Activated CD4-positive, alpha-beta T cell treated with anti-CD3 and anti-CD28 coated beads, Interleukin-2, amount 10 ng/mL, durations not matched to agents 7 days and 5 days (primary cell): ENCODE measurements around the gene HPRT1. TPM values are rescaled to one million over a fixed set of nuclear protein-coding genes. Genes with fewer than 3 reads are reported as not detected.

ENCODE experiments used
- CTCF ChIA-PET: fragments of 350-600 bp; sonication (Branson Sonifier 250); formaldehyde crosslinking; loops from one replicate; lab custom pipeline; 2021; ENCODE audit warnings: antibody characterized with exemption; lab: Charles Lee
- POLR2A ChIA-PET: fragments of 350-600 bp; sonication (Branson Sonifier 250); formaldehyde crosslinking; loops from one replicate; lab custom pipeline; 2021; ENCODE audit warnings: antibody characterized with exemption; lab: Charles Lee
- DNase-seq: peaks from one replicate; pipeline ENCODE4 v3.0.0-alpha.2; 2020
- H3K27ac Mint-ChIP-seq: one replicate; pipeline ENCODE4 v1.8.0; 2021; ENCODE audit warnings: mild to moderate bottlenecking, moderate library complexity, mixed read lengths
- H3K27me3 Mint-ChIP-seq: one replicate; pipeline ENCODE4 v1.8.0; 2021; ENCODE audit warnings: mixed read lengths
- H3K36me3 Mint-ChIP-seq: one replicate; pipeline ENCODE4 v1.8.0; 2021; ENCODE audit warnings: low read depth, mixed read lengths
- H3K4me1 Mint-ChIP-seq: one replicate; pipeline ENCODE4 v1.8.0; 2021; ENCODE audit warnings: mixed read lengths
- H3K4me3 Mint-ChIP-seq: one replicate; pipeline ENCODE4 v1.8.0; 2021; ENCODE audit warnings: mild to moderate bottlenecking, moderate library complexity, mixed read lengths
- H3K9me3 Mint-ChIP-seq: one replicate; pipeline ENCODE4 v1.8.0; 2021; ENCODE audit warnings: mixed read lengths
- total RNA-seq, 2 experiments: library from RNA; stranded (reverse); gene quantifications; one replicate each; pipeline ENCODE4 v1.2.3, GENCODE V29; 2021

The HPRT1 gene
- total RNA-seq, 2 experiments from 2014 or later: 77.4 to 77.8 TPM

DNA sequence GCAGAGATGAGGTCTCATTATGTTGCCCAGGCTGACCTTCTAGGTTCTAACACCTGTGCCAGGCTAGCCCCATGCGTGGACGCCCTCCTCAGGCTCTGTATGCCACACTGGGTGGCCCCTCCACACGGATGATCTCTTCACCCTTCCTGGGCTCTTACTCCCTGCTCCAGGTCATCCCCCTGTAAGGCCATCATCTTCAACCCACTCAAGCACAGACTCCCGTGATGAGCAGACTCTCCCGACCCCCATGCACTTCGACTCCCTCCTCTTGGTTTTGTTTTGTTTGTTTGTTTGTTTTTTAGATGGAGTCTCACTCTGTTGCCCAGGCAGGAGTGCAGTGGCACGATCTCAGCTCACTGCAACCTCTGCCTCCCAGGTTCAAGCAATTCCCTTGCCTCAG lies 70.9 kb downstream of the HPRT1 start:
- ChIA-PET POLR2A (no interaction called here), CTCF (interaction anchor here (1.0 kb wide), 1 partner anchor 347 kb away, joined by 3 read pairs; no protein-coding TSS in a partner anchor)
- no peaks in the 10 kb centered on the region for H3K9me3 Mint-ChIP-seq
- H3K27me3 Mint-ChIP-seq: no peaks in the 10 kb centered on the region
- no peaks in the 10 kb centered on the region for H3K36me3 Mint-ChIP-seq
- H3K4me3 Mint-ChIP-seq: no peak overlapping the region
- no peak overlapping the region for H3K27ac Mint-ChIP-seq
- peaks cover 5% of the 10 kb centered on the region for H3K4me1 Mint-ChIP-seq
- no peak for DNase-seq

- H3K4me1 Mint-ChIP-seq: peaks cover 5% of the 10 kb centered on the region
These were observed 73.4 kb downstream of the HPRT1 start for GRCh38 chrX:134533352-134533751.

DNA sequence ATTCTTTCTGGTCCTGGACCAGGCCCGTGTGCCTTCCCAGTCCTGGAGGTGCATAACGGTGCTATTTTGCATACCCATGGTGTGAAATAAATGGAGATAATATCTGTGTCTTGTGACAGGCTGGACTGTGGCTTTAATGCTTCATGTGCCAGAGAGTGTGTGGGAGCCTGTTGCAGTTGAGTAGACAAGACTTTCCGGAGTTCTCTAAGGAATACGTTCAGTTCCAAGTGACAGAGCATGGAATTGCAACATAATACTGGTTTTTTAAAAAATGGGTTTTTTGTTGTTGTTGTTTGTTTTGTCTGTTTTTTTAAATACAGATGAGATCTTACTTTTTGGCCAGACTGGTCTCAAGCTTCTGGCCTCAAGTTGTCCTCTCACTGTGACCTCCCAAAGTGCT lies 74.0 kb downstream of the HPRT1 start:
- no peaks in the 10 kb centered on the region for H3K9me3 Mint-ChIP-seq
- CTCF ChIA-PET: no interaction called here
- POLR2A ChIA-PET: no interaction called here
- H3K27ac Mint-ChIP-seq: no peak overlapping the region
- H3K27me3 Mint-ChIP-seq: no peaks in the 10 kb centered on the region
- DNase-seq: no peak
- H3K4me1 Mint-ChIP-seq: peaks cover 3% of the 10 kb centered on the region
- H3K36me3 Mint-ChIP-seq: no peaks in the 10 kb centered on the region
- no peak overlapping the region for H3K4me3 Mint-ChIP-seq

More at GRCh38 chrX:134533352-134533751, 73.4 kb downstream of the HPRT1 start:
- ChIA-PET POLR2A (no interaction called here), CTCF (no interaction called here)
- no peak for DNase-seq
- no peak overlapping the region for H3K27ac Mint-ChIP-seq
- H3K36me3 Mint-ChIP-seq: no peaks in the 10 kb centered on the region
- no peaks in the 10 kb centered on the region for H3K27me3 Mint-ChIP-seq
- no peak overlapping the region for H3K4me3 Mint-ChIP-seq
- H3K9me3 Mint-ChIP-seq: no peaks in the 10 kb centered on the region

- DNase-seq: no peak
- H3K4me3 Mint-ChIP-seq: no peak overlapping the region
- H3K27me3 Mint-ChIP-seq: no peaks in the 10 kb centered on the region
- no peaks in the 10 kb centered on the region for H3K36me3 Mint-ChIP-seq
- no peaks in the 10 kb centered on the region for H3K9me3 Mint-ChIP-seq
- no peak overlapping the region for H3K27ac Mint-ChIP-seq
- H3K4me1 Mint-ChIP-seq: peaks cover 2% of the 10 kb centered on the region
- POLR2A ChIA-PET: no interaction called here
- CTCF ChIA-PET: no interaction called here
These were observed 77.4 kb downstream of the HPRT1 start for GRCh38 chrX:134537179-134537955.

DNA sequence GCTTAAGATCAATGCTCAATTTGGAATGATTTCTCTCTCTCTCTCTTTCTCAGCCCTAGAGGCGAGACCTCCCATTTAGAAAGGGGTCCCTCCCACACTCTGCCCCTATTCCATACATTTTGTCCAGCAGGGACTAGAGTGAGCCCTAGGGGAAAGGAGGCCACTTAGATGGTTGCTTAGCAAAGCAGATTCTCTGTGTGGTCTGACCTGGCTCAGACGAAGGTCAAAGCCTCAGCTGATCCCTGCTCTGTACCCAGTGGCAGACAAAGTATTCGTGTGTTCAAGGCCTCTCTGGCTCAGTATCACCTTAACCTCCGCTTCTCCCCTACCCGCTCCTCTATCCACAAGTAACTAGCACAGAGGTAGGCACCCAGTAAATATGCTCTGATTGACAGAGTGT lies 78.4 kb downstream of the HPRT1 start:
- Mint-ChIP-seq H3K9me3 (no peaks in the 10 kb centered on the region), H3K27me3 (no peaks in the 10 kb centered on the region), H3K4me3 (no peak overlapping the region), H3K36me3 (no peaks in the 10 kb centered on the region), H3K4me1 (peaks cover 10% of the 10 kb centered on the region), H3K27ac (no peak overlapping the region)
- ChIA-PET POLR2A (no interaction called here), CTCF (no interaction called here)
- no peak for DNase-seq

DNA sequence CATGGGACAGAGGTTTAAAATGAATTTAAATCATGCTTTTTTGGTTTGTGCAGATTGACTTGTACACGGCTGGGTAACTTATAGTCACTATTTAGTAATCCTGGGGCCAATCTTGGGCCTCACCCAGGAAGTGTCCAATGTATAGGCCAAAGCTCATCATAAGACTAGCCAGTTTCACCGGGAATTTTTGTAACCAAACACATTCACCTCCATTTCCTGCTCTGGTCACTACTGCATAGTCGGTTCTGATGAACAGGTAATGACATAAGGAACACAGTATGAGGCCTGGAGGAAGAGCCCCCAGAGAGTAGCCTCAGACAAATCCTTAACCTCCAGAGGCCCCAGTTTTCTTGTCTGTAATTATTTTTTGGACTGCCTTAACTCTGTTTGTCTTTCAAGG lies 81.9 kb downstream of the HPRT1 start:
- DNase-seq: no peak
- ChIA-PET CTCF (interaction anchor here (0.7 kb wide), 1 partner anchor 756 kb away, joined by 3 read pairs; no protein-coding TSS in a partner anchor), POLR2A (no interaction called here)
- H3K9me3 Mint-ChIP-seq: no peaks in the 10 kb centered on the region
- peaks cover 9% of the 10 kb centered on the region for H3K27me3 Mint-ChIP-seq
- H3K4me3 Mint-ChIP-seq: no peak overlapping the region
- peaks cover 5% of the 10 kb centered on the region for H3K36me3 Mint-ChIP-seq
- no peak overlapping the region for H3K27ac Mint-ChIP-seq
- peaks cover 10% of the 10 kb centered on the region for H3K4me1 Mint-ChIP-seq

- Mint-ChIP-seq H3K9me3 (no peaks in the 10 kb centered on the region), H3K27ac (no peak overlapping the region), H3K4me1 (peaks cover 12% of the 10 kb centered on the region), H3K36me3 (peaks cover 5% of the 10 kb centered on the region), H3K27me3 (peaks cover 13% of the 10 kb centered on the region), H3K4me3 (no peak overlapping the region)
- POLR2A ChIA-PET: no interaction called here
- no peak for DNase-seq
- CTCF ChIA-PET: interaction anchor here (0.5 kb wide), 1 partner anchor 261 kb away, joined by 3 read pairs; no protein-coding TSS in a partner anchor
These were observed 82.5 kb downstream of the HPRT1 start for GRCh38 chrX:134542485-134542884.

DNA sequence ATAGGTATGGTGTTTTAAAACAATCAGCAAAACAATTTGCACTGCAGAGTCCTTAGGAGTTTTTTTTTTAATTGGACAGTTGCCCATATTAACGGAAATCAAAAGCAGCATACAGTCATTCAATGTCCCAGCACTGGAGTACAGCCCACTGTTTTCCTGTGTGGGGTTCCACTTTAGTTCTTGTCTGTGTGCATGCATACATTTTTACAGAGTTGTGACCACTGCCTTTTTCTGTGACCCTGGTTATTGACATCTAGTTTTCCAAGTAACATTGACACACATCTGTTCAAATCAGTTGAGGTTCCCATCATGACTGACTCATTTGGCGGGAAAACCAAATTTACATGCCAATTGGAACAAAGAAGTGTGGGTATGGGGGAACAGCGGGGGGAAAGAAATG lies 83.3 kb downstream of the HPRT1 start:
- POLR2A ChIA-PET: no interaction called here
- no peak overlapping the region for H3K4me3 Mint-ChIP-seq

DNA sequence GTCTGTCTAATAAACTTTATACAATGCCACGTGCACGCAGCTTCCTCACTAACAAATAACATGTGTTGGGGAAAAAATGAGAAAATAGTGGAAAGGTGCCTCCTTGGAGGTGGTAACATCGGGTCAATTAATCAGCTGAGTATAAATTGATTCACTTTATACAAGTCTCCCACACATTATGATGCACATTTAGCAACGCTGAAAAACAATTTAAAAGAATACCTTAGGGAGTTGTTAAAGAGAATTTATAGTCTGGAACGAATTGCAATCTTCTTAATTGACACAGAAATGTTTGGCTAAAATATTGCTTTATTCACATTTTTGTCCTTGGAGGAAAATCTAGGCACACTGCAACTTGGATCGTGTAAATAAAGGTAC lies 84.2 kb downstream of the HPRT1 start:
- POLR2A ChIA-PET: no interaction called here
- Mint-ChIP-seq H3K9me3 (no peaks in the 10 kb centered on the region), H3K36me3 (peaks cover 5% of the 10 kb centered on the region)

More for the DNA sequence above, 83.3 kb downstream of the HPRT1 start:
- H3K27ac Mint-ChIP-seq: no peak overlapping the region
- H3K4me1 Mint-ChIP-seq: peaks cover 17% of the 10 kb centered on the region
- H3K36me3 Mint-ChIP-seq: peaks cover 5% of the 10 kb centered on the region
- no peak for DNase-seq
- CTCF ChIA-PET: no interaction called here
- peaks cover 19% of the 10 kb centered on the region for H3K27me3 Mint-ChIP-seq
- H3K9me3 Mint-ChIP-seq: no peaks in the 10 kb centered on the region

GRCh38 chrX:134544513-134545151 lies 84.7 kb downstream of the HPRT1 start:
- Mint-ChIP-seq H3K4me1 (peaks cover 25% of the 10 kb centered on the region), H3K9me3 (no peaks in the 10 kb centered on the region), H3K27ac (no peak overlapping the region), H3K4me3 (no peak overlapping the region), H3K36me3 (peaks cover 5% of the 10 kb centered on the region), H3K27me3 (peaks cover 25% of the 10 kb centered on the region)
- ChIA-PET POLR2A (no interaction called here), CTCF (no interaction called here)
- DNase-seq: no peak

More for the DNA sequence above, 84.2 kb downstream of the HPRT1 start:
- Mint-ChIP-seq H3K27ac (no peak overlapping the region), H3K27me3 (peaks cover 25% of the 10 kb centered on the region), H3K4me3 (no peak overlapping the region), H3K4me1 (peaks cover 25% of the 10 kb centered on the region)
- CTCF ChIA-PET: no interaction called here
- DNase-seq: no peak

DNA sequence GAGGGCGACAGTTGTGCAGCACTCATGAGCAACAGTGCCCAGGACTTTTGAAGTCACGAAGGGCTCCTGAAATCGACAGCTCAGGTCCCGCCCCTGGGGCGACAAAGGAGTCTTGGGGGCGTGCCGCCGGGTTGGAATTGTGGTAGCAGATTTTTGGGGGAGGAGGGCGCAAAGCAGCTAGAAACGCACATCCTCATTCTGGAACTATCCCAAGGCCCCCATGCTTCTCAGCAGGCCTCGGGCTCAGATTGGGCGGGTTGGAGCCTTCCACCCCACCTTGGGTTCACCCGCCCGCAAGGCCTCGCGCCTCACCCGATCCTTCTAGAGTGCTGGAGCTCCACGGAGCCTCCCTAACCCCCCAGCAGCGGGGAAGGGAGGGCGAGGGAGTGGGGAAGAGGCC lies 85.5 kb downstream of the HPRT1 start:
- Mint-ChIP-seq H3K36me3 (peaks cover 5% of the 10 kb centered on the region), H3K9me3 (no peaks in the 10 kb centered on the region), H3K27me3 (peaks cover 29% of the 10 kb centered on the region), H3K4me3 (no peak overlapping the region), H3K27ac (no peak overlapping the region), H3K4me1 (peaks cover 30% of the 10 kb centered on the region)
- CTCF ChIA-PET: no interaction called here
- DNase-seq: no peak
- POLR2A ChIA-PET: no interaction called here

DNA sequence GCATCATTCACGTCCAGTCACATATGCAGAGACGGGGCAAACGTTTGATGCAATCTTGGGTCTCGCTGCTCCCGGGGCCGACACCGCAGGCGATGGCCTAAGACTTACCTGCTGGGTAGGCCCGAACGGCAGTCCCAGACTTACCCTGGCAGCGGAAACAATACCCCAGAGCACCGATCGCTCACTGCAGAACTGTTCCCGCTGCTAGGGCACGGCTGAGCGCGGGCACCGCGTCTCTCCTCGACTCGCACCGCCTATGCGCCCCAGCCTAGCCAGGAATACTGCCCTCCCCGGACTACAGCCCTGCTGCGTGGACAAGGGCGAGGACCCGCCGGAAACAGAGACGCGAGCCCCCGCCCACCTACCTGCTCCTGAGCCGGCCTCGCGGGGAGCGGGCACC lies 86.2 kb downstream of the HPRT1 start:
- no peak for DNase-seq
- peaks cover 31% of the 10 kb centered on the region for H3K4me1 Mint-ChIP-seq
- peaks cover 32% of the 10 kb centered on the region for H3K27me3 Mint-ChIP-seq
- CTCF ChIA-PET: no interaction called here
- H3K27ac Mint-ChIP-seq: no peak overlapping the region
- no peak overlapping the region for H3K4me3 Mint-ChIP-seq
- H3K9me3 Mint-ChIP-seq: no peaks in the 10 kb centered on the region
- peaks cover 5% of the 10 kb centered on the region for H3K36me3 Mint-ChIP-seq
- POLR2A ChIA-PET: no interaction called here

- H3K4me3 Mint-ChIP-seq: no peak overlapping the region
- CTCF ChIA-PET: no interaction called here
- peaks cover 5% of the 10 kb centered on the region for H3K36me3 Mint-ChIP-seq
- H3K9me3 Mint-ChIP-seq: no peaks in the 10 kb centered on the region
- POLR2A ChIA-PET: no interaction called here
- H3K27ac Mint-ChIP-seq: no peak overlapping the region
- peaks cover 31% of the 10 kb centered on the region for H3K4me1 Mint-ChIP-seq
- H3K27me3 Mint-ChIP-seq: peaks cover 36% of the 10 kb centered on the region
- DNase-seq: no peak
These were observed 87.2 kb downstream of the HPRT1 start for GRCh38 chrX:134547047-134547679.
